Upper lobe of left lung (tissue), 6 donors: ENCODE measurements around the gene CILP2. TPM values are rescaled to one million over a fixed set of nuclear protein-coding genes. Genes with fewer than 3 reads are reported as not detected.

Source experiments
- ATAC-seq, 2 donors: fragments of 200-7000 bp; cut with Tn5 transposase; one replicate each; pipeline ENCODE4 v1.9.1; 2022; ENCODE audit warnings: mild to moderate bottlenecking in 2 of 2, moderate library complexity in 2 of 2; ENCODE audit not compliant: low FRiP score in 2 of 2
- DNase-seq, 2 donors: peaks; one replicate each; pipeline ENCODE4 v3.0.0-alpha.2; 2019 to 2020
- H3K27ac ChIP-seq, 4 donors: fragments of 200-600 bp; sonication (generic); one replicate each; pipeline ENCODE4 v1.5.1; 2016 to 2019
- H3K27me3 ChIP-seq, 4 donors: fragments of 200-600 bp; sonication (generic); one replicate each; pipeline ENCODE4 v1.5.1; 2017 to 2019
- H3K36me3 ChIP-seq, 4 donors: fragments of 200-600 bp; sonication (generic); one replicate each; pipeline ENCODE4 v1.5.1; 2016 to 2019
- H3K4me1 ChIP-seq, 4 donors: fragments of 200-600 bp; sonication (generic); one replicate each; pipeline ENCODE4 v1.5.1; 2018 to 2019
- H3K4me3 ChIP-seq, 4 donors: fragments of 200-600 bp; sonication (generic); one replicate each; pipeline ENCODE4 v1.5.1; 2017 to 2019; ENCODE audit warnings: mild to moderate bottlenecking in 2 of 4, moderate library complexity in 1 of 4
- H3K9me3 ChIP-seq, 4 donors: fragments of 200-600 bp; sonication (generic); one replicate each; pipeline ENCODE4 v1.5.1; 2018 to 2019
- CTCF ChIP-seq, 6 experiments: fragments of 450-650 bp in 4 of 6; fragments of 200-600 bp in 2 of 6; sonication (generic) in 2 of 6; IDR thresholded peaks; one replicate each; pipeline ENCODE4 v1.5.1; 2016 to 2019; ENCODE audit warnings: antibody characterized with exemption in 6 of 6
- EP300 ChIP-seq, 4 donors: sonication (generic); formaldehyde crosslinking; IDR thresholded peaks; one replicate each; pipeline ENCODE4 v1.5.1; 2017; ENCODE audit warnings: antibody characterized with exemption in 4 of 4, control low read depth in 2 of 4
- POLR2A ChIP-seq, 4 donors: fragments of 450-650 bp; IDR thresholded peaks; one replicate each; pipeline ENCODE4 v1.5.1; 2016 to 2017; ENCODE audit warnings: antibody characterized with exemption in 4 of 4, mild to moderate bottlenecking in 2 of 4
- POLR2AphosphoS5 ChIP-seq, 2 donors: sonication (generic); formaldehyde crosslinking; IDR thresholded peaks; one replicate each; pipeline ENCODE4 v1.5.1; 2017; ENCODE audit warnings: antibody characterized with exemption in 2 of 2
- WGBS, 2 donors: methylation state at CpG; one replicate each; pipeline ENCODE4 v1.1.5; 2017 to 2018; 5-methylcytosine and 5-hydroxymethylcytosine counted together
- total RNA-seq, 6 donors: library from RNA; depleted of rRNA in 4 of 6; stranded (reverse); fragments of >200 nt in 4 of 6; gene quantifications; one replicate each; pipeline versions ENCODE4 v1.1.0 to v1.2.1, GENCODE V29; 2016 to 2021
- donor health status: DM: no; HTN: no; CAD: no; lungs with moderate emphysema.
- donor health status: DM: no; HTN: yes; CAD: no; lungs with severe emphysema.

The CILP2 gene
- total RNA-seq, 6 donors from 2014 or later, result 0.14 to 0.37 TPM; not detected in 4

DNA sequence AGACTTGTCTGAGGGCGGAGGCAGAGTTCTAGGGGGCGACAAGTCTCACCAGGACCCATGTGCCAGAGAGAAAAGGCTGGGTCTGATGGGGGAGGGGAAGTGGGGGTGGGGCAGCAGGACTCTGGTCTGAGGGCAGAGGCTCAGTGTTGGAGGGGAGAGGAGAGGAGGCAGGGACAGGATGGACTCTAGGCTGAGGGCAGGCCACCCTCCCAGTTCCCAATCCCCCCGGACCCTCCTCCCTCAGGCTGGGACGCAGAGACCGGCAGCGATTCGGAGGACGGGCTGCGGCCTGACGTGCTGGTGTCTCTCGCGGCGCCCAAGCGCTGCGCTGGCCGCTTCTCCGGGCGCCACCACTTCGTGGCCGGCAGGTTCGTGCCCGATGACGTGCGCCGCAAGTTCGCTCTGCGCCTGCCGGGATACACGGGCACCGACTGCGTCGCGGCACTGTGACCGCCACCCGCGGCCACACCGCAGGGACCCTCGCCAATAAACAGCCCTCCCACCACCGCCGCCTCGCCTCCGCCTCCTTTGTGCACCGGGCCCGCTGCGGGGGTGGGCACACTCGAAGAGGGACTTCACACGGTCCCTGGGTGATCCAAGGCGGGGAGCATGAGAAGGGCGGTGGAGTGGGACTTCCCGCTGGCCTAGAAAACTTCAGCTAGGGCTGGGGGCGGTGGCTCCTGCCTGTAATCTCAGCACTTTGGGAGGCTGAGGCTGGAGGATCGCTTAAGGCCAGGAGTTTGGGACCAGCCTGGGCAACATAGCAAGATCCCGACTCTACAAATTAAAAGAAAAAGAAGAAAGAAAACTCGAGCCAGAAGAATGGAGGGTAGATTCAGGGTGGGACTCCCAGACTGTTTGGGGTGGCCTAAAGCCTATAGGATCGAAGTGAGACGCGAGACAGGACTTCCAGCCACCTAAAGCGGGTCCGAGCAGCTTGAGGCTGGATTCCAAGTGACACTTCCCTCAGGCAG, 703 bp upstream of the CILP2 start:
- Histone ChIP-seq H3K4me1 (peaks cover 19 to 45% (median 32%) of the 10 kb centered on the region in 4 donors), H3K36me3 (no peaks in the 10 kb centered on the region), H3K4me3 (peak overlapping the region in 3 of 4 donors; percentile 21 to 35 (median 34)), H3K9me3 (no peaks in the 10 kb centered on the region), H3K27ac (no peak overlapping the region), H3K27me3 (peaks cover 3 to 44% (median 31%) of the 10 kb centered on the region in 4 donors)
- no peak for TF ChIP-seq POLR2AphosphoS5 (IDR thresholded peaks at IDR 0.05)
- TF ChIP-seq EP300 (IDR thresholded peaks at IDR 0.05), result no peak
- no peak for TF ChIP-seq POLR2A (IDR thresholded peaks at IDR 0.05)
- TF ChIP-seq CTCF (IDR thresholded peaks at IDR 0.05), result no peak
- DNase-seq (peak in 1 of 2 donors; percentile 82), ATAC-seq (no peak)
- 40 to 54% methylated on average over 18 to 48 of the region's 59 CpGs for WGBS, 2 donors

DNA sequence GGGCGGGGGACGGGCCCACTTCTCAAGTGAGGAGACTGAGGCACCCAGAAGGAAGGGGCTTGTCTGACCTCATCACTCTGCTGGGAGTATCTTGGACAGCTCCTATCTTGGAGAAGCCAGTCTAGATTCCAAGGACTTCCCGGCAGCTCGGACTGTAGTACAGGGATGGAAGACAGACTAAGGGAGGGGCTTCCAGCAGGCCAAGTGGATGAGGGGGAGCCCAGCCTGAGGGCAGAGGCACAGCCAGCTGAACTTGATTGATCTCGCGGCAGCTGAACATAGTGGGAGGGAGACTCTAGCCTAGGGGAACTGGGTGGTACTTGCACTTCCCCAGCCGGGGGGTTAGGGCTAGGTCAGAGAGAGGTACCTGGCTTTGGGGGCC, 711 bp downstream of the CILP2 start:
- TF ChIP-seq EP300 (IDR thresholded peaks at IDR 0.05), result no peak
- no peak for TF ChIP-seq POLR2A (IDR thresholded peaks at IDR 0.05)
- TF ChIP-seq POLR2AphosphoS5 (IDR thresholded peaks at IDR 0.05), result no peak
- ATAC-seq, result peak in 1 of 2 donors; percentile 14

GRCh38 chr19:19539698-19540063, 1.6 kb downstream of the CILP2 start:
- Histone ChIP-seq H3K27ac (no peak overlapping the region), H3K27me3 (peaks cover 3 to 48% (median 31%) of the 10 kb centered on the region in 4 donors), H3K36me3 (no peaks in the 10 kb centered on the region), H3K4me3 (no peak overlapping the region), H3K4me1 (peaks cover 19 to 40% (median 30%) of the 10 kb centered on the region in 4 donors), H3K9me3 (no peaks in the 10 kb centered on the region)
- ATAC-seq (no peak), DNase-seq (no peak)
- no peak for TF ChIP-seq POLR2A (IDR thresholded peaks at IDR 0.05)
- no peak for TF ChIP-seq POLR2AphosphoS5 (IDR thresholded peaks at IDR 0.05)
- TF ChIP-seq EP300 (IDR thresholded peaks at IDR 0.05), result no peak
- no peak for TF ChIP-seq CTCF (IDR thresholded peaks at IDR 0.05)
- WGBS, 2 donors, result 26 to 49% methylated on average over 11 to 19 of the region's 19 CpGs

More for the DNA sequence above, 711 bp downstream of the CILP2 start:
- Histone ChIP-seq H3K9me3 (no peaks in the 10 kb centered on the region), H3K4me1 (peaks cover 19 to 40% (median 30%) of the 10 kb centered on the region in 4 donors), H3K27ac (no peak overlapping the region), H3K4me3 (no peak overlapping the region), H3K36me3 (no peaks in the 10 kb centered on the region), H3K27me3 (peaks cover 3 to 48% (median 31%) of the 10 kb centered on the region in 4 donors)
- 29 to 33% methylated on average over 3 to 7 of the region's 7 CpGs for WGBS, 2 donors
- DNase-seq, result no peak

DNA sequence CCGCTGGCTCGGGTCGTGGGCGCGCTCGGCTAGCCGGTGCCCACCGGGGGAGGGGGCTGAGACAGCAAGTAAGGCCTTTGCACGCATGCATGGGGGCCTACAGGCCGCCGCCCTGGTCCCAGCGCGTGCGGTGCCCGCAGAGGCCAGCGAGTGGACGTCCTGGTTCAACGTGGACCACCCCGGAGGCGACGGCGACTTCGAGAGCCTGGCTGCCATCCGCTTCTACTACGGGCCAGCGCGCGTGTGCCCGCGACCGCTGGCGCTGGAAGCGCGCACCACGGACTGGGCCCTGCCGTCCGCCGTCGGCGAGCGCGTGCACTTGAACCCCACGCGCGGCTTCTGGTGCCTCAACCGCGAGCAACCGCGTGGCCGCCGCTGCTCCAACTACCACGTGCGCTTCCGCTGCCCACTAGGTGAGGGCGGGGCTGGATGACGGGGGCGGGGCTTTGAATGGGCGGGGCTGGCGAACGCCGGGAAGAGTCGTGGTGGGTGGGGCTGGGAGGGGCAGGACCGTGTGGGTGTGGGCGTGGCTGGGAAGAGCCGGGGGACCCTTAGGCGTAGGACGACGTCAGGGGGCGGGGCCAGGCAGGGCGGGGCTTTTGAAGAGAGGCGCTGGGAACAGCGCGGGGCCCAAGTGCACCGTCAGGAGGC, 2.1 kb downstream of the CILP2 start:
- WGBS, 2 donors, result 14 to 31% methylated on average over 19 to 22 of the region's 74 CpGs
- H3K27ac ChIP-seq, result no peak overlapping the region
- peaks cover 19 to 40% (median 30%) of the 10 kb centered on the region in 4 donors for H3K4me1 ChIP-seq
- H3K36me3 ChIP-seq, result no peaks in the 10 kb centered on the region
- DNase-seq, result peak; percentile 73 to 94
- H3K27me3 ChIP-seq, result peaks cover 3 to 48% (median 31%) of the 10 kb centered on the region in 4 donors
- peak in 1 of 2 donors; percentile 46 for ATAC-seq
- H3K9me3 ChIP-seq, result no peaks in the 10 kb centered on the region
- TF ChIP-seq CTCF (IDR thresholded peaks at IDR 0.05) (no peak), POLR2AphosphoS5 (IDR thresholded peaks at IDR 0.05) (no peak), EP300 (IDR thresholded peaks at IDR 0.05) (no peak), POLR2A (IDR thresholded peaks at IDR 0.05) (no peak)
- H3K4me3 ChIP-seq, result peak overlapping the region in 3 of 4 donors; percentile 12 to 34 (median 24)
